Neural cell (in vitro differentiated cells): ENCODE data around the gene PDE4D. TPM values are rescaled to one million over a fixed set of nuclear protein-coding genes. Genes with fewer than 3 reads are reported as not detected.

Experiments used
- H2AFZ ChIP-seq: fragments of 200-600, 300-800 bp; sonication (generic), shearing (Covaris generic); 2 replicates; pipeline ENCODE4 v1.6.0; 2014; ENCODE audit warnings: low read depth, mild to moderate bottlenecking, antibody characterized with exemption, low read length, moderate library complexity
- H3F3A ChIP-seq: fragments of 200-600 bp; shearing (Covaris generic); 2 replicates; pipeline ENCODE4 v1.6.1; 2016; ENCODE audit warnings: mild to moderate bottlenecking, moderate library complexity, mixed read lengths, antibody characterized with exemption, low read length; ENCODE audit not compliant: insufficient read depth, poor library complexity, severe bottlenecking
- H3K27ac ChIP-seq: fragments of 200-600, 300-800 bp; sonication (generic), shearing (Covaris generic); 2 replicates; pipeline ENCODE4 v1.5.1; 2014; ENCODE audit warnings: mild to moderate bottlenecking, low read length, moderate library complexity
- H3K27me3 ChIP-seq: fragments of 300-800, 200-600 bp; sonication (generic), shearing (Covaris generic); 2 replicates; pipeline ENCODE4 v1.6.0; 2014; ENCODE audit warnings: mild to moderate bottlenecking, low read depth, low read length, moderate library complexity; ENCODE audit not compliant: insufficient read depth
- H3K36me3 ChIP-seq: fragments of 300-800, 200-600 bp; sonication (generic), shearing (Covaris generic); 2 replicates; pipeline ENCODE4 v1.5.1; 2014; ENCODE audit warnings: mild to moderate bottlenecking, antibody characterized with exemption, low read length, moderate library complexity; ENCODE audit not compliant: insufficient read depth
- H3K4me2 ChIP-seq: fragments of 300-800, 200-600 bp; sonication (generic), shearing (Covaris generic); 2 replicates; pipeline ENCODE4 v1.6.0; 2014; ENCODE audit warnings: mild to moderate bottlenecking, low read length
- H3K4me3 ChIP-seq: fragments of 300-800, 200-600 bp; sonication (generic), shearing (Covaris generic); 2 replicates; pipeline ENCODE4 v1.5.1; 2014; ENCODE audit warnings: mild to moderate bottlenecking, low read length, moderate library complexity
- H3K79me2 ChIP-seq: fragments of 200-600 bp; shearing (Covaris generic); replicated peaks from 2 replicates; pipeline ENCODE4 v1.6.0; 2014; ENCODE audit warnings: mild to moderate bottlenecking, low read length, moderate library complexity; ENCODE audit not compliant: insufficient read depth
- H3K9ac ChIP-seq: fragments of 300-800, 200-600 bp; sonication (generic), shearing (Covaris generic); 2 replicates; pipeline ENCODE4 v1.6.1; 2016; ENCODE audit warnings: mild to moderate bottlenecking, low read length, mixed read lengths
- H3K9me2 ChIP-seq: fragments of 200-600 bp; shearing (Covaris generic); 2 replicates; pipeline ENCODE4 v1.6.1; 2016; ENCODE audit warnings: mild to moderate bottlenecking, low read length, mixed read lengths; ENCODE audit not compliant: insufficient read depth
- H3K9me3 ChIP-seq: fragments of 200-600, 300-800 bp; sonication (generic), shearing (Covaris generic); 2 replicates; pipeline ENCODE4 v1.6.1; 2016; ENCODE audit warnings: mild to moderate bottlenecking, mixed run types, low read length, moderate library complexity, mixed read lengths
- H4K20me1 ChIP-seq: fragments of 200-600 bp; shearing (Covaris generic); 2 replicates; pipeline ENCODE4 v1.6.1; 2016; ENCODE audit warnings: mild to moderate bottlenecking, mixed run types; ENCODE audit not compliant: insufficient read depth
- EP300 ChIP-seq: fragments of 450-650 bp; conservative IDR thresholded peaks from 2 replicates; pipeline ENCODE4 v1.6.1; 2014; ENCODE audit warnings: antibody characterized with exemption, mild to moderate bottlenecking, moderate library complexity; ENCODE audit not compliant: poor library complexity, severe bottlenecking
- EZH2 ChIP-seq: fragments of 200-600, 300-800 bp; shearing (Covaris generic), sonication (generic); IDR thresholded peaks from 2 replicates; pipeline ENCODE4 v1.6.1; 2014; ENCODE audit warnings: antibody characterized with exemption, low read length, borderline replicate concordance, mild to moderate bottlenecking; ENCODE audit not compliant: insufficient read depth, poor library complexity, severe bottlenecking
- MXI1 ChIP-seq: fragments of 450-650 bp; conservative IDR thresholded peaks from 2 replicates; pipeline ENCODE4 v1.6.1; 2014; ENCODE audit warnings: antibody characterized with exemption, mild to moderate bottlenecking; ENCODE audit not compliant: poor library complexity, severe bottlenecking
- POLR2AphosphoS5 ChIP-seq: IDR thresholded peaks from 2 replicates; pipeline ENCODE4 v1.6.1; 2012
- RAD21 ChIP-seq: fragments of 450-650 bp; conservative IDR thresholded peaks from 2 replicates; pipeline ENCODE4 v1.6.1; 2014; ENCODE audit warnings: antibody characterized with exemption, mild to moderate bottlenecking, moderate library complexity
- SMC3 ChIP-seq: fragments of 450-650 bp; conservative IDR thresholded peaks from 2 replicates; pipeline ENCODE4 v1.6.1; 2014; ENCODE audit warnings: antibody characterized with exemption, mild to moderate bottlenecking, moderate library complexity; ENCODE audit not compliant: poor library complexity
- TAF1 ChIP-seq: IDR thresholded peaks from 2 replicates; pipeline ENCODE4 v1.6.1; 2012; ENCODE audit warnings: low read depth
- polyA plus RNA-seq: library from polyadenylated mRNA; depleted of rRNA; stranded (reverse); fragments of >200 nt; gene quantifications from 2 replicates; pipeline ENCODE4 v1.2.3, GENCODE V29; 2014
- TF ChIP-seq, protein P1 (sequence below): fragments of 450-650 bp; IDR thresholded peaks from 2 replicates; pipeline ENCODE4 v1.5.1; 2014; ENCODE audit warnings: antibody characterized with exemption, mild to moderate bottlenecking, moderate library complexity; ENCODE audit not compliant: poor library complexity, severe bottlenecking
- TF ChIP-seq, protein P2 (sequence below): IDR thresholded peaks from 2 replicates; pipeline ENCODE4 v1.6.1; 2012; ENCODE audit warnings: borderline replicate concordance

Gene PDE4D
- polyA plus RNA-seq, 1 donor from 2014 or later, result 42.8 TPM

DNA sequence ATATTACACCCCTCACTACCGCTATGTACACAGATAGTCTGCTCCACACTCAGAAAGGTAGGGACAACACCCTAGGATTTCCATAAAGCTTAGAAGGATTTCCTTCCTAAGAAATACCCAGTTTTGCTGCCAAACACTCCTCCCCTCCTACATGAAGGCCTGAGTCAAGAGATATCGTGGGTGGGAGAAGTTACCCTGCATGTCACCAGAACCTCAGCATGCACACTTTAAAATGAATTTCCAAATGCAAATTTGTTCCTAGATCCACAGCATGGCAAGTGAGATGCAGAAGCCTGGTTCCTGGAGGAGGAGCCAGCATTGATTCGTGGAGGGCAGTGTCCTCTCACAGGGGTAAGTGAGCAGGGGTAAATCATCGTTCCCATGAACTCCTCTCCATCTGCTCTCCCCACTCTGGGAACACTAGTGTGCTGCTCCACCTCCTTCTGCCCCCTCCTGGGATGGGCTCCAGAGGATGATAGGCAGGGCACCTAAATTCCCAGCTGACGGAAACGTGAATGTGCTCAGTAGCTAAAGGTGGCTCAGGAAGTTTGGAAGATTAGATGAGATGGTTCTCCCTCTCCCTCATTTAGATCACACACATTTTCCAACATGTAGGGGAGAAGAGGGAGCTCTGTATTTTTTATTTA lies 76.7 kb downstream of the PDE4D start:
- no peaks in the 10 kb centered on the region for H3K27me3 ChIP-seq
- no peak overlapping the region for H2AFZ ChIP-seq
- H3K9ac ChIP-seq, result no peak overlapping the region
- no peaks in the 10 kb centered on the region for H3F3A ChIP-seq
- H3K4me3 ChIP-seq, result no peak overlapping the region
- H3K4me2 ChIP-seq, result no peak overlapping the region
- no peaks in the 10 kb centered on the region for H3K9me3 ChIP-seq
- H3K9me2 ChIP-seq, result no peaks in the 10 kb centered on the region
- TF ChIP-seq POLR2AphosphoS5 (no peak), RAD21 (no peak), SMC3 (no peak), EP300 (no peak), TAF1 (no peak)
- TF ChIP-seq, protein P1, sequence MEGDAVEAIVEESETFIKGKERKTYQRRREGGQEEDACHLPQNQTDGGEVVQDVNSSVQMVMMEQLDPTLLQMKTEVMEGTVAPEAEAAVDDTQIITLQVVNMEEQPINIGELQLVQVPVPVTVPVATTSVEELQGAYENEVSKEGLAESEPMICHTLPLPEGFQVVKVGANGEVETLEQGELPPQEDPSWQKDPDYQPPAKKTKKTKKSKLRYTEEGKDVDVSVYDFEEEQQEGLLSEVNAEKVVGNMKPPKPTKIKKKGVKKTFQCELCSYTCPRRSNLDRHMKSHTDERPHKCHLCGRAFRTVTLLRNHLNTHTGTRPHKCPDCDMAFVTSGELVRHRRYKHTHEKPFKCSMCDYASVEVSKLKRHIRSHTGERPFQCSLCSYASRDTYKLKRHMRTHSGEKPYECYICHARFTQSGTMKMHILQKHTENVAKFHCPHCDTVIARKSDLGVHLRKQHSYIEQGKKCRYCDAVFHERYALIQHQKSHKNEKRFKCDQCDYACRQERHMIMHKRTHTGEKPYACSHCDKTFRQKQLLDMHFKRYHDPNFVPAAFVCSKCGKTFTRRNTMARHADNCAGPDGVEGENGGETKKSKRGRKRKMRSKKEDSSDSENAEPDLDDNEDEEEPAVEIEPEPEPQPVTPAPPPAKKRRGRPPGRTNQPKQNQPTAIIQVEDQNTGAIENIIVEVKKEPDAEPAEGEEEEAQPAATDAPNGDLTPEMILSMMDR, result no peak
- no peaks in the 10 kb centered on the region for H3K79me2 ChIP-seq
- no peaks in the 10 kb centered on the region for H4K20me1 ChIP-seq
- H3K27ac ChIP-seq, result no peak overlapping the region
- H3K36me3 ChIP-seq, result no peaks in the 10 kb centered on the region

DNA sequence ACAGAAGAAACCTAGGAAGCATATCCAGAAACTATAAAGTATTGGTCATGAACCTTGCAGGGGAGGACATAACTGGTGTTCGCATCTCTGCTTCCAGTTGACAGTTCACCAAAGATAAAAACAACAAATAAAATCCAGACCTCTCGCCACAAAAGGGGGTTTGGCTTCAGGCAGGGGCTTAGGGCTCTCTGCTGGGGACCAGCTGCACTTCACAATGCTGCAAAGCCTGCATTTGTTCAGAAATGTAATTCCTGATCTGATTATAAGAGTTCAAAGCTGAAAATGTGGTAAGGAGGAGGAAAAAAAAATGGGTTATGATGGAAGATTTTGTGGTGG lies 79.0 kb downstream of the PDE4D start:
- TF ChIP-seq POLR2AphosphoS5 (no peak), TAF1 (no peak), EP300 (no peak), MXI1 (no peak), EZH2 (no peak), RAD21 (no peak), SMC3 (no peak)
- TF ChIP-seq, protein P1, result no peak
- TF ChIP-seq, protein P2, sequence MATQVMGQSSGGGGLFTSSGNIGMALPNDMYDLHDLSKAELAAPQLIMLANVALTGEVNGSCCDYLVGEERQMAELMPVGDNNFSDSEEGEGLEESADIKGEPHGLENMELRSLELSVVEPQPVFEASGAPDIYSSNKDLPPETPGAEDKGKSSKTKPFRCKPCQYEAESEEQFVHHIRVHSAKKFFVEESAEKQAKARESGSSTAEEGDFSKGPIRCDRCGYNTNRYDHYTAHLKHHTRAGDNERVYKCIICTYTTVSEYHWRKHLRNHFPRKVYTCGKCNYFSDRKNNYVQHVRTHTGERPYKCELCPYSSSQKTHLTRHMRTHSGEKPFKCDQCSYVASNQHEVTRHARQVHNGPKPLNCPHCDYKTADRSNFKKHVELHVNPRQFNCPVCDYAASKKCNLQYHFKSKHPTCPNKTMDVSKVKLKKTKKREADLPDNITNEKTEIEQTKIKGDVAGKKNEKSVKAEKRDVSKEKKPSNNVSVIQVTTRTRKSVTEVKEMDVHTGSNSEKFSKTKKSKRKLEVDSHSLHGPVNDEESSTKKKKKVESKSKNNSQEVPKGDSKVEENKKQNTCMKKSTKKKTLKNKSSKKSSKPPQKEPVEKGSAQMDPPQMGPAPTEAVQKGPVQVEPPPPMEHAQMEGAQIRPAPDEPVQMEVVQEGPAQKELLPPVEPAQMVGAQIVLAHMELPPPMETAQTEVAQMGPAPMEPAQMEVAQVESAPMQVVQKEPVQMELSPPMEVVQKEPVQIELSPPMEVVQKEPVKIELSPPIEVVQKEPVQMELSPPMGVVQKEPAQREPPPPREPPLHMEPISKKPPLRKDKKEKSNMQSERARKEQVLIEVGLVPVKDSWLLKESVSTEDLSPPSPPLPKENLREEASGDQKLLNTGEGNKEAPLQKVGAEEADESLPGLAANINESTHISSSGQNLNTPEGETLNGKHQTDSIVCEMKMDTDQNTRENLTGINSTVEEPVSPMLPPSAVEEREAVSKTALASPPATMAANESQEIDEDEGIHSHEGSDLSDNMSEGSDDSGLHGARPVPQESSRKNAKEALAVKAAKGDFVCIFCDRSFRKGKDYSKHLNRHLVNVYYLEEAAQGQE, result no peak
- Histone ChIP-seq H3F3A (no peaks in the 10 kb centered on the region), H3K36me3 (no peaks in the 10 kb centered on the region), H3K79me2 (no peaks in the 10 kb centered on the region), H3K9me3 (no peaks in the 10 kb centered on the region), H3K9me2 (no peaks in the 10 kb centered on the region), H3K27ac (peak overlapping the region; percentile 25), H4K20me1 (no peaks in the 10 kb centered on the region), H3K9ac (no peak overlapping the region), H3K4me2 (no peak overlapping the region), H2AFZ (no peak overlapping the region), H3K27me3 (no peaks in the 10 kb centered on the region), H3K4me3 (no peak overlapping the region)
